NCI-H2227 treated with DMSO at 0.1 percent for 48 hours (cell line): Measurements from ENCODE around the gene CCDC179.

Experiments
- DNase-seq: peaks from one replicate; lab custom pipeline; 2025; lab: John Stamatoyannopoulos, UW

Gene CCDC179

GRCh38 chr11:22807855-22808570 lies 52.3 kb downstream of the CCDC179 start:
- no peak for DNase-seq

DNA sequence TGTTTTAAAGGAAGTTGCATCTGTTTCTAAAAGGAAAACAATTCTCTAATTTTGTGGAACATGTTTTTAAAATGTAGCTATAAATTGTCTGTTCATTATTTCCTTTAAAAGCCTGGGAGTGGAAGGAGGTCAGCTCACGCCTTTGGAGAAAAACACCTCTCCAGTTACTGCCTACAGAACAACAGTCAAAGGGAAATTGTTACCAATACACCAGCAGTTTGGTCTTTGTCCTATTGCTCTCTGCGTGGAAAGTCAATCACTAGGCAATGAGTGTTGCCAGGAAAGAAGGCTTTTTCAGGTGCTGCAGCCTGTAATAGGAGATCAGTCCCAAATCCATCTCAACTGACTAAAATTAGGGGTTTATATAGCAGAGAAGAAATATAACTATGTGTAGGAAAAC lies 52.9 kb downstream of the CCDC179 start:
- no peak for DNase-seq

DNA sequence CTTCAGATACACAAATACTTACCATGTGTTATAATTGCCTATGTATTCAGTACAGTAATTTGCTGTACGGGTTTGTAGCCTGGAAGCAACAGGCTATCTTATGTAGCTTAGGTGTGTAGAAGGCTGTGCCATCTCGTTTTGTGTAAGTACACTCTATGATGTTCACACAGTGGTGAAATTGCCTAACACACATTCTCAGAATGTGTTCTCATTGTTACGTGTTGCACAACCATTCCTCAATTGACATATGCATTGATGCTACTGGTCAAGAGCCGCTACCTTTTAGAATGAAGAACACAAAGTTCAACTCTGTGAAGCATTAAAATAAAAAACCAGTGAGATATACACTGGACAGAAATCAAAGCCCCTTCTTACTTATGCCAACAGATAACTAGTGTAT lies 57.4 kb downstream of the CCDC179 start:
- no peak for DNase-seq

DNA sequence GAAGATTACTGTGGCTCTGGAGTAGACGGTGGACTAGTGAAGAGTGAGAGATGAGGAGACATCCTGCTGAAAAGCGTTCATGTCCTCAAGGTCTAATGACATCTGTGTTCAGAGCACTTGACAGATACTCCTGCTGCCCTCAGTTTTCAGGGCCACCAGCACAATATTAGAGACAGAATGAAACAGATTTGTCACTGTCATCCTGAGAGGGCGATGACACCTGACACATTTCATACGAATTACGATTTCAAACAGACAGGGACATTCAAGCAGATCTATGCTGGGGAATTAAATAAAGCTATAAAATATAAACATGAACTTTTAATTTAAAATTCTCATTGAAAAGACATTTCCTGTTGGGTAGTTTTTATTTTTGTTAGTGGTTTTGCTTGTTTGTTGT lies 59.8 kb downstream of the CCDC179 start:
- DNase-seq = no peak

DNA sequence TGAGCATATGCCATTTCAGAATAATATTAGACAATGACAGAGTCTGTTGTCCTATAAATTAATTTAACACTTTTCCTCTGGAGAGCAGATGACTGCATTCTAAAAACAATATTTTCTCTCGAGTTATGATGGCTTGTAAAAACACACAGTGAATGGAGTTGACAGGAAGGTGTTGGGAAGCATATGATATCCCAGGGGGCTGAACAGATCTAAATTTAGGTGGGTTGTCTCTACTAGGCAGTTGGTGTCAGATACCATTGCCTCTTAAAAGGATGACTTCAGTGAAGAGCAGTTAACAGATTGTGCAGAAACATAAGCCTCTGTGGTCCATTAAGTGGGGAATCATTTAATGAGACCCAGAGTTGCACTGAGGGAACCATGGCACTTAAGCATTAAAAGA lies 61.4 kb downstream of the CCDC179 start:
- no peak for DNase-seq

- DNase-seq = no peak
Observed at GRCh38 chr11:22797047-22797446, 63.2 kb downstream of the CCDC179 start.
